SKM-1 treated with dmso at 0.1 percent for 144 hours (cell line): ENCODE results near the gene MCUB.

Experiments
- DNase-seq: peaks from one replicate; lab custom pipeline; 2025; ENCODE audit not compliant: unreplicated experiment; lab: John Stamatoyannopoulos, UW

The MCUB gene

GRCh38 chr4:109624536-109624935 lies 64.5 kb downstream of the MCUB start:
- DNase-seq: no peak

- no peak for DNase-seq
These were observed 67.3 kb downstream of the MCUB start for GRCh38 chr4:109627361-109627760.

- DNase-seq: no peak
These were observed 69.7 kb downstream of the MCUB start for GRCh38 chr4:109629775-109630174.

- DNase-seq: no peak
These were observed 71.6 kb downstream of the MCUB start for GRCh38 chr4:109631532-109632108.

GRCh38 chr4:109640644-109641043 lies 80.6 kb downstream of the MCUB start:
- DNase-seq: no peak

GRCh38 chr4:109645874-109646710 lies 86.0 kb downstream of the MCUB start:
- no peak for DNase-seq

- no peak for DNase-seq
These were observed 88.4 kb downstream of the MCUB start for GRCh38 chr4:109648266-109648996.

- no peak for DNase-seq
These were observed 89.0 kb downstream of the MCUB start for GRCh38 chr4:109648997-109649575.

- no peak for DNase-seq
These were observed 89.8 kb downstream of the MCUB start for GRCh38 chr4:109649872-109650271.

- no peak for DNase-seq
These were observed 95.3 kb downstream of the MCUB start for GRCh38 chr4:109655396-109655795.

- no peak for DNase-seq
These were observed 97.9 kb downstream of the MCUB start for GRCh38 chr4:109657854-109658418.

GRCh38 chr4:109658871-109659410 lies 98.9 kb downstream of the MCUB start:
- DNase-seq: no peak

- no peak for DNase-seq
These were observed 102.1 kb downstream of the MCUB start for GRCh38 chr4:109662116-109662515.

GRCh38 chr4:109662771-109663170 lies 102.7 kb downstream of the MCUB start:
- no peak for DNase-seq

- DNase-seq: no peak
These were observed 105.9 kb downstream of the MCUB start for GRCh38 chr4:109665783-109666485.

GRCh38 chr4:109671350-109671749 lies 111.3 kb downstream of the MCUB start:
- no peak for DNase-seq

GRCh38 chr4:109672169-109672930 lies 112.3 kb downstream of the MCUB start:
- no peak for DNase-seq

GRCh38 chr4:109673303-109673702 lies 113.3 kb downstream of the MCUB start:
- no peak for DNase-seq

- DNase-seq: no peak
These were observed 115.1 kb downstream of the MCUB start for GRCh38 chr4:109675181-109675580.

GRCh38 chr4:109675843-109676242 lies 115.8 kb downstream of the MCUB start:
- DNase-seq: no peak
